ENCODE data around the gene FGF9.

The FGF9 gene

GRCh38 chr13:21710163-21710562, 39.3 kb downstream of the FGF9 start:
- no peak for DNase-seq (ENCODE audit: low read depth)

- no peak for DNase-seq (ENCODE audit: low read depth)
Measured at GRCh38 chr13:21717817-21718216, 46.9 kb downstream of the FGF9 start.

GRCh38 chr13:21719463-21719862, 48.6 kb downstream of the FGF9 start:
- no peak for DNase-seq (ENCODE audit: low read depth)

GRCh38 chr13:21723807-21724505, 53.1 kb downstream of the FGF9 start:
- no peak for DNase-seq (ENCODE audit: low read depth)

- DNase-seq (ENCODE audit: low read depth) = no peak
Measured at GRCh38 chr13:21730186-21730880, 59.5 kb downstream of the FGF9 start.

GRCh38 chr13:21733475-21734263, 62.8 kb downstream of the FGF9 start:
- DNase-seq (ENCODE audit: low read depth) = no peak

- DNase-seq (ENCODE audit: low read depth) = no peak
Measured at GRCh38 chr13:21734961-21735360, 64.1 kb downstream of the FGF9 start.

GRCh38 chr13:21735701-21736401, 65.0 kb downstream of the FGF9 start:
- no peak for DNase-seq (ENCODE audit: low read depth)

- DNase-seq (ENCODE audit: low read depth) = no peak
Measured at GRCh38 chr13:21736926-21737325, 66.1 kb downstream of the FGF9 start.

- no peak for DNase-seq (ENCODE audit: low read depth)
Measured at GRCh38 chr13:21738630-21739029, 67.8 kb downstream of the FGF9 start.

- no peak for DNase-seq (ENCODE audit: low read depth)
Measured at GRCh38 chr13:21739771-21740170, 68.9 kb downstream of the FGF9 start.

GRCh38 chr13:21741396-21741979, 70.6 kb downstream of the FGF9 start:
- DNase-seq (ENCODE audit: low read depth) = no peak

GRCh38 chr13:21742096-21742495, 71.2 kb downstream of the FGF9 start:
- DNase-seq (ENCODE audit: low read depth) = no peak

GRCh38 chr13:21744149-21744548, 73.3 kb downstream of the FGF9 start:
- no peak for DNase-seq (ENCODE audit: low read depth)

- no peak for DNase-seq (ENCODE audit: low read depth)
Measured at GRCh38 chr13:21745307-21745706, 74.4 kb downstream of the FGF9 start.

- no peak for DNase-seq (ENCODE audit: low read depth)
Measured at GRCh38 chr13:21747456-21747855, 76.6 kb downstream of the FGF9 start.

GRCh38 chr13:21748166-21748565, 77.3 kb downstream of the FGF9 start:
- no peak for DNase-seq (ENCODE audit: low read depth)

GRCh38 chr13:21749410-21749809, 78.5 kb downstream of the FGF9 start:
- peak; percentile 60 for DNase-seq (ENCODE audit: low read depth)

- DNase-seq (ENCODE audit: low read depth) = no peak
Measured at GRCh38 chr13:21752501-21752900, 81.6 kb downstream of the FGF9 start.

GRCh38 chr13:21753117-21753729, 82.3 kb downstream of the FGF9 start:
- DNase-seq (ENCODE audit: low read depth) = no peak
